Esophagus muscularis mucosa (tissue), 4 donors: ENCODE results near the gene ASF1A. TPM values are rescaled to one million over a fixed set of nuclear protein-coding genes. Genes with fewer than 3 reads are reported as not detected.

Source experiments
- DNase-seq: peaks from one replicate; pipeline ENCODE4 v3.0.0-alpha.2; 2017; ENCODE audit errors: extremely low spot score
- H3K27ac ChIP-seq, 4 donors: fragments of 200-600 bp; sonication (generic); replicated peaks in 1 of 4; 1 replicate in 3 of 4; 2 replicates in 1 of 4; pipeline ENCODE4 v1.5.1; 2016 to 2019; ENCODE audit warnings: mild to moderate bottlenecking in 1 of 4
- H3K27me3 ChIP-seq, 4 donors: fragments of 200-600 bp; sonication (generic); one replicate each; pipeline versions ENCODE4 v1.5.1 to v1.6.0; 2016 to 2019
- H3K36me3 ChIP-seq, 4 donors: fragments of 200-600 bp; sonication (generic); one replicate each; pipeline ENCODE4 v1.5.1; 2016 to 2019
- H3K4me1 ChIP-seq, 4 donors: fragments of 200-600 bp; sonication (generic); one replicate each; pipeline ENCODE4 v1.5.1; 2016 to 2019
- H3K4me3 ChIP-seq, 4 donors: fragments of 200-600 bp; sonication (generic); 1 replicate in 2 of 4; 2 replicates in 2 of 4; pipeline ENCODE4 v1.5.1; 2016 to 2019; ENCODE audit warnings: mild to moderate bottlenecking in 4 of 4, moderate library complexity in 1 of 4
- H3K9me3 ChIP-seq, 4 donors: fragments of 200-600 bp; sonication (generic); 1 replicate in 3 of 4; 2 replicates in 1 of 4; pipeline ENCODE4 v1.5.1; 2016 to 2019
- CTCF ChIP-seq, 3 experiments: fragments of 200-600 bp in 2 of 3; fragments of 450-650 bp in 1 of 3; sonication (generic) in 2 of 3; IDR thresholded peaks; one replicate each; pipeline ENCODE4 v1.5.1; 2017 to 2019; ENCODE audit warnings: antibody characterized with exemption in 3 of 3, mild to moderate bottlenecking in 2 of 3, moderate library complexity in 1 of 3
- EP300 ChIP-seq: sonication (generic); formaldehyde crosslinking; IDR thresholded peaks from one replicate; pipeline ENCODE4 v1.6.1; 2017; ENCODE audit warnings: antibody characterized with exemption
- POLR2A ChIP-seq: fragments of 450-650 bp; IDR thresholded peaks from one replicate; pipeline ENCODE4 v1.6.1; 2017; ENCODE audit warnings: antibody characterized with exemption, moderate library complexity, mild to moderate bottlenecking, low read depth
- POLR2AphosphoS5 ChIP-seq, 2 donors: sonication (generic); formaldehyde crosslinking; IDR thresholded peaks; one replicate each; pipeline ENCODE4 v1.6.1; 2017; ENCODE audit warnings: antibody characterized with exemption in 2 of 2
- WGBS: methylation state at CpG from one replicate; pipeline ENCODE4 v1.1.5; 2018; 5-methylcytosine and 5-hydroxymethylcytosine counted together
- intact Hi-C: fragments of 100-400 bp; cut with DNase I; formaldehyde crosslinking; loops from one replicate; pipeline ENCODE4 v1.15.1; 2023
- total RNA-seq, 4 donors: library from RNA; depleted of rRNA; stranded (reverse); fragments of >200 nt; gene quantifications; one replicate each; pipeline versions ENCODE4 v1.1.0 to v1.2.1, GENCODE V29; 2016

The ASF1A gene
- total RNA-seq, 4 donors from 2014 or later = 6.6 to 13.7 (median 10.9) TPM

- under 1% methylated on average over 11 of the region's 11 CpGs for WGBS
These were observed 1.3 kb downstream of the ASF1A start for GRCh38 chr6:118895261-118895560.

GRCh38 chr6:118895859-118896258 is 1.9 kb downstream of the ASF1A start:
- Histone ChIP-seq H3K4me3 (peak overlapping the region in 3 of 4 donors; percentile 88 to 95 (median 95)), H3K27me3 (peaks cover 0 to 7% (median 0%) of the 10 kb centered on the region in 4 donors), H3K27ac (peak overlapping the region; percentile 93 to 98 (median 97)), H3K4me1 (peaks cover 39 to 58% (median 54%) of the 10 kb centered on the region in 4 donors), H3K36me3 (peaks cover 0 to under 1% (median 0%) of the 10 kb centered on the region in 4 donors), H3K9me3 (no peaks in the 10 kb centered on the region)
- TF ChIP-seq EP300 = no peak
- 46% methylated on average over 2 of the region's 2 CpGs for WGBS
- no peak for DNase-seq
- intact Hi-C loops = loop anchor here (2.0 to 10.0 kb wide), 2 partner anchors 39 to 241 kb away; partner anchors contain the start of genes CEP85L and MCM9

More at GRCh38 chr6:118895261-118895560, 1.3 kb downstream of the ASF1A start:
- Histone ChIP-seq H3K9me3 (no peaks in the 10 kb centered on the region), H3K4me1 (peaks cover 35 to 52% (median 49%) of the 10 kb centered on the region in 4 donors), H3K36me3 (no peaks in the 10 kb centered on the region), H3K27ac (peak overlapping the region; percentile 93 to 98 (median 97)), H3K27me3 (peaks cover 0 to 7% (median 0%) of the 10 kb centered on the region in 4 donors), H3K4me3 (peak overlapping the region; percentile 88 to 97 (median 95))
- intact Hi-C loops = loop anchor here (2.0 to 10.0 kb wide), 2 partner anchors 40 to 240 kb away; partner anchors contain the start of genes CEP85L and MCM9
- TF ChIP-seq POLR2AphosphoS5 (IDR thresholded peaks at IDR 0.05) (no peak), CTCF (IDR thresholded peaks at IDR 0.05) (no peak), EP300 (no peak), POLR2A (no peak)
- DNase-seq = no peak

DNA sequence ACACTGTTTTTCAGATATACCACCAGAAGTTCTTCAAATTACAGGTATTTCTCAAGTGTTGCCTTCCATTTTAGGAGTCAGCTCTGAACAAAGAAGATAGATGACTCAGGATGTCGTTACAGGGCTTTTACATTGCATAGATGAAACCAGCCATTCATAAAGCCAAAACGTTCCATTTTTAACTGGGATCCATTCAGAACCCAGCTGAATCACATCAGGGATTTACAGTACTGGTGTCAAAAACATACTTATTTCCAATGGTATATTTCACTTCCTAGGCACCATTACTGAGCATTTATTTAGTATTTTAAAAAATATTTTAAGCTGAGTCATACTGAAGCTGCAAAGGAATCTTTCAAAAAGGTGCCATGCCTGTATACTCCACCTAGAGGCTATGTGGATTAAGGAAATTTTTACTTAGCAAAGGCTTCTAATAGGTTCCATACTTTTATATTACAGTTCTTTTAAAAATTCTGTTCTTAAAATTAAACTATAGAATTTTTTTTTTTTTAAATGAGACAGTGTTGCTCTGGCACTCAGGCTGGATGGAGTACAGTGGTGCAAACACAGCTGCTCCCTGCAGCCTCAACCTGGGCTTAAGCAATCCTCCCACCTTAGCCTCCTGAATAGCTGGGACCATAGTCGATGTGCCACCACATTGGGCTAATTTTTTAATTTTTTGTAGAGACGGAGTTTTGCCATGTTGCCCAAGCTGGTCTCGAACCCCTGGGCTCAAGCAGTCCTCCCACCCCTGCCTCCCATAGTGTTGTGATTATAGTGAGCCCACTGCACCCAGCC is 2.6 kb downstream of the ASF1A start:
- intact Hi-C loops = loop anchor here (10.0 kb wide), 1 partner anchor 242 kb away; the partner anchor contains the start of gene CEP85L
- TF ChIP-seq CTCF (IDR thresholded peaks at IDR 0.05) (peak in 2 of 3 experiments; percentile 8 to 37), EP300 (no peak), POLR2AphosphoS5 (IDR thresholded peaks at IDR 0.05) (no peak), POLR2A (no peak)
- WGBS = 68% methylated on average over 5 of the region's 5 CpGs
- H3K27me3 ChIP-seq = peaks cover 0 to 7% (median 0%) of the 10 kb centered on the region in 4 donors
- no peak overlapping the region for H3K4me3 ChIP-seq
- no peaks in the 10 kb centered on the region for H3K9me3 ChIP-seq
- peaks cover 0 to 7% (median 0%) of the 10 kb centered on the region in 4 donors for H3K36me3 ChIP-seq
- peaks cover 39 to 61% (median 49%) of the 10 kb centered on the region in 4 donors for H3K4me1 ChIP-seq
- no peak for DNase-seq
- H3K27ac ChIP-seq = peak overlapping the region; percentile 15 to 98 (median 94)

DNA sequence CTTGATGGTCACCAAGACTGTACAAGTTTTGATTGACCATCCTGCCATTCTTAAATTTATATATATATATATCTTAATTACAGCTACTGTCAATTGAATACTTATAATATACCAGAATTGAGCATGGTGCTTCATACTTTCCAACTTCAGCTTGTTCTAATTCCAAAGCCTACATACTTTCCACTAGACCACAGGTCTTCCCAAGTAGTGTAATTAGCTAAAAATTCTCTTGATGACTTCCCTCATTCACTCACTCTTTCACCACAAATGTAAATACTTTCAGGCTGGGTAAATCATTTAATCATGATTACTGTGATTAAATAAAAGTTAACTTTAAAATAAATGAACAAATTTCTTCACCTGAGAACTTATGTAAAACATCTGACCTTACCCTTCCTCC is 3.4 kb downstream of the ASF1A start:
- no peak overlapping the region for H3K4me3 ChIP-seq
- H3K36me3 ChIP-seq = peaks cover 0 to 7% (median 0%) of the 10 kb centered on the region in 4 donors
- no peaks in the 10 kb centered on the region for H3K9me3 ChIP-seq
- peaks cover 0 to 7% (median 0%) of the 10 kb centered on the region in 4 donors for H3K27me3 ChIP-seq
- peaks cover 39 to 56% (median 43%) of the 10 kb centered on the region in 4 donors for H3K4me1 ChIP-seq
- no peak for TF ChIP-seq EP300
- TF ChIP-seq POLR2A = no peak
- no peak for TF ChIP-seq POLR2AphosphoS5 (IDR thresholded peaks at IDR 0.05)
- TF ChIP-seq CTCF (IDR thresholded peaks at IDR 0.05) = no peak
- intact Hi-C loops = loop anchor here (10.0 kb wide), 1 partner anchor 243 kb away; the partner anchor contains the start of gene CEP85L
- peak overlapping the region in 1 of 4 donors; percentile 8 for H3K27ac ChIP-seq
- no peak for DNase-seq

GRCh38 chr6:118899948-118900347 is 6.0 kb downstream of the ASF1A start:
- peaks cover 44 to 56% (median 45%) of the 10 kb centered on the region in 4 donors for H3K4me1 ChIP-seq
- no peak overlapping the region for H3K27ac ChIP-seq
- intact Hi-C loops = loop anchor here (10.0 kb wide), 1 partner anchor 245 kb away; the partner anchor contains the start of gene CEP85L
- TF ChIP-seq POLR2A = no peak
- TF ChIP-seq CTCF (IDR thresholded peaks at IDR 0.05) = no peak
- no peak for TF ChIP-seq EP300
- TF ChIP-seq POLR2AphosphoS5 (IDR thresholded peaks at IDR 0.05) = no peak
- no peaks in the 10 kb centered on the region for H3K9me3 ChIP-seq
- no peak for DNase-seq
- H3K4me3 ChIP-seq = no peak overlapping the region
- H3K27me3 ChIP-seq = peaks cover 0 to 2% (median 0%) of the 10 kb centered on the region in 4 donors
- peaks cover 0 to 25% (median 14%) of the 10 kb centered on the region in 4 donors for H3K36me3 ChIP-seq
- 86% methylated on average over 6 of the region's 6 CpGs for WGBS
